ENCODE measurements around the gene CFAP46.

The CFAP46 gene

GRCh38 chr10:132805599-132805998 lies 136.8 kb downstream of the CFAP46 start:
- Histone ChIP-seq H4K8ac (ENCODE audit: low read length) (no peak overlapping the region), H2AK5ac (ENCODE audit: low read length, severe bottlenecking) (no peak overlapping the region), H3K36me3 (ENCODE audit: control insufficient read depth in 1 of 2, insufficient read depth in 2 of 2, low read depth in 1 of 2, low read length in 2 of 2) (no peaks in the 10 kb centered on the region), H3K9me3 (ENCODE audit: control insufficient read depth, low read length) (peaks cover 5% of the 10 kb centered on the region), H3K4me3 (ENCODE audit: insufficient read depth in 1 of 2, low read depth in 1 of 2, low read length in 2 of 2) (no peak overlapping the region), H2BK120ac (ENCODE audit: low read depth, low read length) (no peak overlapping the region), H3K4me1 (ENCODE audit: control insufficient read depth, insufficient read depth, low read depth, low read length) (no peaks in the 10 kb centered on the region), H3K9ac (ENCODE audit: low read length) (no peak overlapping the region), H2BK12ac (ENCODE audit: low read length in 2 of 2) (no peak overlapping the region), H3K27me3 (ENCODE audit: control insufficient read depth in 1 of 2, insufficient read depth in 1 of 2, low read length in 2 of 2) (peaks cover 4 to 57% of the 10 kb centered on the region in 2 experiments), H3K23ac (ENCODE audit: low read length in 2 of 2) (no peak overlapping the region), H3K14ac (ENCODE audit: low read length in 2 of 2) (no peak overlapping the region), H3K4ac (ENCODE audit: low read depth in 1 of 2, low read length in 2 of 2) (no peak overlapping the region), H4K91ac (ENCODE audit: low read length) (no peak overlapping the region), H3K79me1 (replicated peaks; ENCODE audit: low read length, poor library complexity, severe bottlenecking) (no peaks in the 10 kb centered on the region), H3K18ac (ENCODE audit: low read depth in 1 of 2, low read length in 2 of 2) (no peak overlapping the region), H3K4me2 (ENCODE audit: low read length, poor library complexity, severe bottlenecking) (no peak overlapping the region), H3K27ac (ENCODE audit: low read length, poor library complexity, severe bottlenecking) (no peak overlapping the region), H2AFZ (ENCODE audit: low read depth, low read length) (no peak overlapping the region), H2BK15ac (ENCODE audit: low read depth, poor library complexity, severe bottlenecking) (no peak overlapping the region), H2BK5ac (ENCODE audit: low read depth, low read length, poor library complexity, severe bottlenecking) (no peak overlapping the region)
- DNase-seq, result no peak
- 88% methylated on average over 14 of the region's 21 CpGs for WGBS

GRCh38 chr10:132804785-132805426 lies 137.5 kb downstream of the CFAP46 start:
- H2BK15ac ChIP-seq (ENCODE audit: low read depth, poor library complexity, severe bottlenecking), result no peak overlapping the region
- H4K91ac ChIP-seq (ENCODE audit: low read length), result no peak overlapping the region
- no peaks in the 10 kb centered on the region for H3K36me3 ChIP-seq (ENCODE audit: control insufficient read depth in 1 of 2, insufficient read depth in 2 of 2, low read depth in 1 of 2, low read length in 2 of 2)
- no peak for DNase-seq
- no peak overlapping the region for H3K4me2 ChIP-seq (ENCODE audit: low read length, poor library complexity, severe bottlenecking)
- H3K9ac ChIP-seq (ENCODE audit: low read length), result no peak overlapping the region
- no peak overlapping the region for H2BK5ac ChIP-seq (ENCODE audit: low read depth, low read length, poor library complexity, severe bottlenecking)
- no peak overlapping the region for H2BK120ac ChIP-seq (ENCODE audit: low read depth, low read length)
- peaks cover 5% of the 10 kb centered on the region for H3K9me3 ChIP-seq (ENCODE audit: control insufficient read depth, low read length)
- H3K4me1 ChIP-seq (ENCODE audit: control insufficient read depth, insufficient read depth, low read depth, low read length), result no peaks in the 10 kb centered on the region
- no peak overlapping the region for H2AK5ac ChIP-seq (ENCODE audit: low read length, severe bottlenecking)
- no peak overlapping the region for H3K14ac ChIP-seq (ENCODE audit: low read length in 2 of 2)
- peaks cover 4 to 50% of the 10 kb centered on the region in 2 experiments for H3K27me3 ChIP-seq (ENCODE audit: control insufficient read depth in 1 of 2, insufficient read depth in 1 of 2, low read length in 2 of 2)
- H2BK12ac ChIP-seq (ENCODE audit: low read length in 2 of 2), result no peak overlapping the region
- H3K27ac ChIP-seq (ENCODE audit: low read length, poor library complexity, severe bottlenecking), result no peak overlapping the region
- H3K4ac ChIP-seq (ENCODE audit: low read depth in 1 of 2, low read length in 2 of 2), result no peak overlapping the region
- no peak overlapping the region for H3K23ac ChIP-seq (ENCODE audit: low read length in 2 of 2)
- 78% methylated on average over 21 of the region's 23 CpGs for WGBS
- no peaks in the 10 kb centered on the region for H3K79me1 ChIP-seq (replicated peaks; ENCODE audit: low read length, poor library complexity, severe bottlenecking)
- H4K8ac ChIP-seq (ENCODE audit: low read length), result no peak overlapping the region
- H2AFZ ChIP-seq (ENCODE audit: low read depth, low read length), result no peak overlapping the region
- H3K4me3 ChIP-seq (ENCODE audit: insufficient read depth in 1 of 2, low read depth in 1 of 2, low read length in 2 of 2), result no peak overlapping the region
- no peak overlapping the region for H3K18ac ChIP-seq (ENCODE audit: low read depth in 1 of 2, low read length in 2 of 2)

- Histone ChIP-seq H3K4me1 (ENCODE audit: control insufficient read depth, insufficient read depth, low read depth, low read length) (no peaks in the 10 kb centered on the region), H4K91ac (ENCODE audit: low read length) (no peak overlapping the region), H2BK12ac (ENCODE audit: low read length in 2 of 2) (no peak overlapping the region), H3K23ac (ENCODE audit: low read length in 2 of 2) (no peak overlapping the region), H3K14ac (ENCODE audit: low read length in 2 of 2) (no peak overlapping the region), H3K18ac (ENCODE audit: low read depth in 1 of 2, low read length in 2 of 2) (no peak overlapping the region), H2AK5ac (ENCODE audit: low read length, severe bottlenecking) (no peak overlapping the region), H3K9me3 (ENCODE audit: control insufficient read depth, low read length) (peaks cover 5% of the 10 kb centered on the region), H3K4ac (ENCODE audit: low read depth in 1 of 2, low read length in 2 of 2) (no peak overlapping the region), H2AFZ (ENCODE audit: low read depth, low read length) (no peak overlapping the region), H3K27me3 (ENCODE audit: control insufficient read depth in 1 of 2, insufficient read depth in 1 of 2, low read length in 2 of 2) (peaks cover 4 to 45% of the 10 kb centered on the region in 2 experiments), H3K4me2 (ENCODE audit: low read length, poor library complexity, severe bottlenecking) (no peak overlapping the region), H2BK15ac (ENCODE audit: low read depth, poor library complexity, severe bottlenecking) (no peak overlapping the region), H3K36me3 (ENCODE audit: control insufficient read depth in 1 of 2, insufficient read depth in 2 of 2, low read depth in 1 of 2, low read length in 2 of 2) (no peaks in the 10 kb centered on the region), H3K27ac (ENCODE audit: low read length, poor library complexity, severe bottlenecking) (no peak overlapping the region), H4K8ac (ENCODE audit: low read length) (no peak overlapping the region), H3K79me1 (replicated peaks; ENCODE audit: low read length, poor library complexity, severe bottlenecking) (no peaks in the 10 kb centered on the region), H3K4me3 (ENCODE audit: insufficient read depth in 1 of 2, low read depth in 1 of 2, low read length in 2 of 2) (no peak overlapping the region), H3K9ac (ENCODE audit: low read length) (no peak overlapping the region), H2BK120ac (ENCODE audit: low read depth, low read length) (no peak overlapping the region), H2BK5ac (ENCODE audit: low read depth, low read length, poor library complexity, severe bottlenecking) (no peak overlapping the region)
- 92% methylated on average over 10 of the region's 11 CpGs for WGBS
- DNase-seq, result no peak
Measured at GRCh38 chr10:132804287-132804686, 138.1 kb downstream of the CFAP46 start.

- Histone ChIP-seq H3K23ac (ENCODE audit: low read length in 2 of 2) (no peak overlapping the region), H2AFZ (ENCODE audit: low read depth, low read length) (no peak overlapping the region), H3K4me3 (ENCODE audit: insufficient read depth in 1 of 2, low read depth in 1 of 2, low read length in 2 of 2) (no peak overlapping the region), H3K79me1 (replicated peaks; ENCODE audit: low read length, poor library complexity, severe bottlenecking) (no peaks in the 10 kb centered on the region), H3K18ac (ENCODE audit: low read depth in 1 of 2, low read length in 2 of 2) (no peak overlapping the region), H3K14ac (ENCODE audit: low read length in 2 of 2) (no peak overlapping the region), H4K91ac (ENCODE audit: low read length) (no peak overlapping the region), H3K27me3 (ENCODE audit: control insufficient read depth in 1 of 2, insufficient read depth in 1 of 2, low read length in 2 of 2) (peaks cover 4 to 42% of the 10 kb centered on the region in 2 experiments), H2BK5ac (ENCODE audit: low read depth, low read length, poor library complexity, severe bottlenecking) (no peak overlapping the region), H3K27ac (ENCODE audit: low read length, poor library complexity, severe bottlenecking) (no peak overlapping the region), H3K36me3 (ENCODE audit: control insufficient read depth in 1 of 2, insufficient read depth in 2 of 2, low read depth in 1 of 2, low read length in 2 of 2) (no peaks in the 10 kb centered on the region), H3K9me3 (ENCODE audit: control insufficient read depth, low read length) (peaks cover 5% of the 10 kb centered on the region), H3K4ac (ENCODE audit: low read depth in 1 of 2, low read length in 2 of 2) (no peak overlapping the region), H2BK12ac (ENCODE audit: low read length in 2 of 2) (no peak overlapping the region), H3K9ac (ENCODE audit: low read length) (no peak overlapping the region), H4K8ac (ENCODE audit: low read length) (no peak overlapping the region), H2BK120ac (ENCODE audit: low read depth, low read length) (no peak overlapping the region), H3K4me1 (ENCODE audit: control insufficient read depth, insufficient read depth, low read depth, low read length) (no peaks in the 10 kb centered on the region), H3K4me2 (ENCODE audit: low read length, poor library complexity, severe bottlenecking) (no peak overlapping the region), H2AK5ac (ENCODE audit: low read length, severe bottlenecking) (no peak overlapping the region), H2BK15ac (ENCODE audit: low read depth, poor library complexity, severe bottlenecking) (no peak overlapping the region)
- WGBS, result 88% methylated on average over 33 of the region's 34 CpGs
- no peak for DNase-seq
Measured at GRCh38 chr10:132803416-132804210, 138.8 kb downstream of the CFAP46 start.

Measured in mesenchymal stem cell (in vitro differentiated cells and primary cell).